Adipocyte (in vitro differentiated cells): Measurements from ENCODE around the gene MDFIC.

Experiments used
- DNase-seq: peaks from one replicate; pipeline ENCODE4 v3.0.0-alpha.2; 2015; ENCODE audit warnings: low read depth
- H3K27me3 ChIP-seq: replicated peaks from 2 replicates; pipeline ENCODE4 v1.7.0; 2013; ENCODE audit warnings: mild to moderate bottlenecking, low read length, moderate library complexity; ENCODE audit not compliant: control insufficient read depth, insufficient read depth
- H3K36me3 ChIP-seq: 2 replicates; pipeline ENCODE4 v1.7.0; 2013; ENCODE audit warnings: low read length, mild to moderate bottlenecking, moderate library complexity; ENCODE audit not compliant: control insufficient read depth, insufficient read depth, severe bottlenecking
- H3K4me1 ChIP-seq: 2 replicates; pipeline ENCODE4 v1.7.0; 2013; ENCODE audit warnings: mild to moderate bottlenecking, low read length, moderate library complexity; ENCODE audit not compliant: control insufficient read depth, insufficient read depth
- H3K4me3 ChIP-seq: 2 replicates; pipeline ENCODE4 v1.7.0; 2013; ENCODE audit warnings: mild to moderate bottlenecking, low read length, moderate library complexity
- H3K9ac ChIP-seq: 2 replicates; pipeline ENCODE4 v1.7.0; 2013; ENCODE audit warnings: mild to moderate bottlenecking, low read length, moderate library complexity
- H3K9me3 ChIP-seq: 2 replicates; pipeline ENCODE4 v1.7.0; 2013; ENCODE audit warnings: mild to moderate bottlenecking, low read length, moderate library complexity; ENCODE audit not compliant: control insufficient read depth

MDFIC gene

GRCh38 chr7:114953724-114954123 lies 31.8 kb downstream of the MDFIC start:
- DNase-seq, result no peak

GRCh38 chr7:114956702-114957101 lies 34.8 kb downstream of the MDFIC start:
- peaks cover 22% of the 10 kb centered on the region for H3K36me3 ChIP-seq
- no peak overlapping the region for H3K4me3 ChIP-seq
- no peaks in the 10 kb centered on the region for H3K9me3 ChIP-seq
- H3K9ac ChIP-seq, result no peak overlapping the region
- no peak for DNase-seq
- no peaks in the 10 kb centered on the region for H3K27me3 ChIP-seq
- peaks cover 31% of the 10 kb centered on the region for H3K4me1 ChIP-seq

More at GRCh38 chr7:114953724-114954123, 31.8 kb downstream of the MDFIC start:
- Histone ChIP-seq H3K9ac (no peak overlapping the region), H3K4me3 (no peak overlapping the region), H3K36me3 (peaks cover 42% of the 10 kb centered on the region), H3K9me3 (no peaks in the 10 kb centered on the region), H3K27me3 (no peaks in the 10 kb centered on the region), H3K4me1 (peaks cover 24% of the 10 kb centered on the region)

GRCh38 chr7:114957444-114957843 lies 35.5 kb downstream of the MDFIC start:
- H3K9me3 ChIP-seq, result no peaks in the 10 kb centered on the region
- H3K9ac ChIP-seq, result no peak overlapping the region
- H3K4me3 ChIP-seq, result no peak overlapping the region
- H3K4me1 ChIP-seq, result peaks cover 31% of the 10 kb centered on the region
- H3K36me3 ChIP-seq, result peaks cover 22% of the 10 kb centered on the region
- no peaks in the 10 kb centered on the region for H3K27me3 ChIP-seq
- DNase-seq, result no peak

GRCh38 chr7:114959931-114960330 lies 38.0 kb downstream of the MDFIC start:
- Histone ChIP-seq H3K4me1 (peaks cover 31% of the 10 kb centered on the region), H3K4me3 (no peak overlapping the region)
- peak; percentile 48 for DNase-seq

GRCh38 chr7:114962441-114962840 lies 40.5 kb downstream of the MDFIC start:
- Histone ChIP-seq H3K4me1 (peaks cover 29% of the 10 kb centered on the region), H3K9ac (no peak overlapping the region), H3K9me3 (no peaks in the 10 kb centered on the region), H3K36me3 (peaks cover 6% of the 10 kb centered on the region), H3K27me3 (no peaks in the 10 kb centered on the region), H3K4me3 (no peak overlapping the region)
- DNase-seq, result no peak

More at GRCh38 chr7:114959931-114960330, 38.0 kb downstream of the MDFIC start:
- no peak overlapping the region for H3K9ac ChIP-seq
- H3K9me3 ChIP-seq, result no peaks in the 10 kb centered on the region
- H3K27me3 ChIP-seq, result no peaks in the 10 kb centered on the region
- peaks cover 15% of the 10 kb centered on the region for H3K36me3 ChIP-seq

- Histone ChIP-seq H3K9me3 (no peaks in the 10 kb centered on the region), H3K4me3 (no peak overlapping the region), H3K36me3 (peaks cover 19% of the 10 kb centered on the region), H3K27me3 (no peaks in the 10 kb centered on the region), H3K4me1 (no peaks in the 10 kb centered on the region), H3K9ac (no peak overlapping the region)
- no peak for DNase-seq
Measured at GRCh38 chr7:114966156-114966555, 44.3 kb downstream of the MDFIC start.

GRCh38 chr7:114969096-114969495 lies 47.2 kb downstream of the MDFIC start:
- no peak overlapping the region for H3K9ac ChIP-seq
- H3K36me3 ChIP-seq, result peaks cover 19% of the 10 kb centered on the region
- DNase-seq, result no peak
- peaks cover 10% of the 10 kb centered on the region for H3K4me1 ChIP-seq
- H3K9me3 ChIP-seq, result no peaks in the 10 kb centered on the region
- H3K27me3 ChIP-seq, result no peaks in the 10 kb centered on the region
- H3K4me3 ChIP-seq, result no peak overlapping the region

- DNase-seq, result no peak
- H3K9me3 ChIP-seq, result no peaks in the 10 kb centered on the region
- peaks cover 13% of the 10 kb centered on the region for H3K36me3 ChIP-seq
- H3K27me3 ChIP-seq, result no peaks in the 10 kb centered on the region
- no peak overlapping the region for H3K4me3 ChIP-seq
- peaks cover 17% of the 10 kb centered on the region for H3K4me1 ChIP-seq
- no peak overlapping the region for H3K9ac ChIP-seq
Measured at GRCh38 chr7:114970308-114970707, 48.4 kb downstream of the MDFIC start.

- no peak overlapping the region for H3K9ac ChIP-seq
- no peak for DNase-seq
- peaks cover 13% of the 10 kb centered on the region for H3K36me3 ChIP-seq
- no peaks in the 10 kb centered on the region for H3K27me3 ChIP-seq
- no peaks in the 10 kb centered on the region for H3K9me3 ChIP-seq
- H3K4me3 ChIP-seq, result no peak overlapping the region
- peaks cover 19% of the 10 kb centered on the region for H3K4me1 ChIP-seq
Measured at GRCh38 chr7:114970732-114971131, 48.8 kb downstream of the MDFIC start.

GRCh38 chr7:114972567-114972966 lies 50.7 kb downstream of the MDFIC start:
- Histone ChIP-seq H3K9me3 (no peaks in the 10 kb centered on the region), H3K4me3 (no peak overlapping the region), H3K27me3 (no peaks in the 10 kb centered on the region), H3K36me3 (peaks cover 13% of the 10 kb centered on the region), H3K9ac (no peak overlapping the region), H3K4me1 (peaks cover 32% of the 10 kb centered on the region)
- DNase-seq, result no peak

- no peaks in the 10 kb centered on the region for H3K27me3 ChIP-seq
- H3K9me3 ChIP-seq, result no peaks in the 10 kb centered on the region
- no peak overlapping the region for H3K9ac ChIP-seq
- H3K36me3 ChIP-seq, result peaks cover 13% of the 10 kb centered on the region
- peak; percentile 71 for DNase-seq
- H3K4me3 ChIP-seq, result no peak overlapping the region
- peaks cover 32% of the 10 kb centered on the region for H3K4me1 ChIP-seq
Measured at GRCh38 chr7:114973147-114973546, 51.3 kb downstream of the MDFIC start.

GRCh38 chr7:114975401-114975800 lies 53.5 kb downstream of the MDFIC start:
- no peak for DNase-seq
- Histone ChIP-seq H3K27me3 (no peaks in the 10 kb centered on the region), H3K36me3 (peaks cover 16% of the 10 kb centered on the region), H3K9ac (no peak overlapping the region), H3K9me3 (no peaks in the 10 kb centered on the region), H3K4me1 (peaks cover 46% of the 10 kb centered on the region), H3K4me3 (no peak overlapping the region)
